GM19193 (cell line): ENCODE results near the gene SYT13.

Source experiments
- POLR2A ChIP-seq: IDR thresholded peaks from 4 replicates; pipeline ENCODE4 v1.6.1; 2011; ENCODE audit not compliant: insufficient read depth, insufficient read length; ENCODE audit errors: extremely low read depth

The SYT13 gene, protein sequence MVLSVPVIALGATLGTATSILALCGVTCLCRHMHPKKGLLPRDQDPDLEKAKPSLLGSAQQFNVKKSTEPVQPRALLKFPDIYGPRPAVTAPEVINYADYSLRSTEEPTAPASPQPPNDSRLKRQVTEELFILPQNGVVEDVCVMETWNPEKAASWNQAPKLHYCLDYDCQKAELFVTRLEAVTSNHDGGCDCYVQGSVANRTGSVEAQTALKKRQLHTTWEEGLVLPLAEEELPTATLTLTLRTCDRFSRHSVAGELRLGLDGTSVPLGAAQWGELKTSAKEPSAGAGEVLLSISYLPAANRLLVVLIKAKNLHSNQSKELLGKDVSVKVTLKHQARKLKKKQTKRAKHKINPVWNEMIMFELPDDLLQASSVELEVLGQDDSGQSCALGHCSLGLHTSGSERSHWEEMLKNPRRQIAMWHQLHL

GRCh38 chr11:45285930-45286632, at the start of gene SYT13:
SYT13 (minus strand) TSS chr11:45286341; CDS start chr11:45286207, 134 bp downstream.
- TF ChIP-seq POLR2A = no peak

DNA sequence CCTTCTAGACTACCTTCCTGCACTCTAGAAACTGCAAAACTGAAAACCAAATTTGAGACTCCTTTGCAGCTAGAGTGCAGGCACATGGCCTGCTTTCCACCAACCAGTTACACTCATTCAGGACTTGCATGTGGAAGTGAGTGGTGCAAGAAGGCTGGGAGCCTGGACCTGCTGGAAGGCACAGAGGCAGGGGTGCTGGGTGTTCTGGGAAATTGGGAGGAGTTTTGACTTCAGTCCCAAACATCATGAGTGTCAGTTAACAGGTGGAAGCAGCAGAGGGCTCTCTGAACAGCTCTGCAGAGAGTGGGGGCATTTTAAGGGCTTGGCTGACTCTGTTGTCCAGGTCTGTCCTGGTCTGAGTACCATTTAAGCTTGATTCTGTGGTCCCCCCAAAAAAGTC, 49.3 kb upstream of the SYT13 start:
- no peak for TF ChIP-seq POLR2A

- TF ChIP-seq POLR2A = no peak
Measured at GRCh38 chr11:45334836-45335235, 48.7 kb upstream of the SYT13 start.

DNA sequence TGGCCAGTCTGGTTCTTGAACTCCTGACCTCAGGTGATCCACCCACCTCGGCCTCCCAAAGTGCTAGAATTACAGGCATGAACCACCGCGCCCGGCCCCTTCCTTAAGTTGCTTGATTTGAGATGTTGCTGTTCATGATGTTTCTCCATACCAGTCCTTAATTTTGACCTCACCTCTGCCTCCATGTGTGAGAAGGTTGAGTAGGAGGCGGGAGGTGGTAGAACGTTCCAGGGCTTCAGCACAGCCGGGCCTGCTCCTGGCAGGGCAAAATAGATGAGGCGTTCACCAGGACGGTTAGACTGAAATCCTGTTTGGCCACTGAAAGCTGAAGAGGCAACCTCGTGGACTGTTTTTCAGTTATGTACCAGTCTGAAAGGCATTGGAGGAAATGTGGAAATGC, 48.3 kb upstream of the SYT13 start:
- no peak for TF ChIP-seq POLR2A

DNA sequence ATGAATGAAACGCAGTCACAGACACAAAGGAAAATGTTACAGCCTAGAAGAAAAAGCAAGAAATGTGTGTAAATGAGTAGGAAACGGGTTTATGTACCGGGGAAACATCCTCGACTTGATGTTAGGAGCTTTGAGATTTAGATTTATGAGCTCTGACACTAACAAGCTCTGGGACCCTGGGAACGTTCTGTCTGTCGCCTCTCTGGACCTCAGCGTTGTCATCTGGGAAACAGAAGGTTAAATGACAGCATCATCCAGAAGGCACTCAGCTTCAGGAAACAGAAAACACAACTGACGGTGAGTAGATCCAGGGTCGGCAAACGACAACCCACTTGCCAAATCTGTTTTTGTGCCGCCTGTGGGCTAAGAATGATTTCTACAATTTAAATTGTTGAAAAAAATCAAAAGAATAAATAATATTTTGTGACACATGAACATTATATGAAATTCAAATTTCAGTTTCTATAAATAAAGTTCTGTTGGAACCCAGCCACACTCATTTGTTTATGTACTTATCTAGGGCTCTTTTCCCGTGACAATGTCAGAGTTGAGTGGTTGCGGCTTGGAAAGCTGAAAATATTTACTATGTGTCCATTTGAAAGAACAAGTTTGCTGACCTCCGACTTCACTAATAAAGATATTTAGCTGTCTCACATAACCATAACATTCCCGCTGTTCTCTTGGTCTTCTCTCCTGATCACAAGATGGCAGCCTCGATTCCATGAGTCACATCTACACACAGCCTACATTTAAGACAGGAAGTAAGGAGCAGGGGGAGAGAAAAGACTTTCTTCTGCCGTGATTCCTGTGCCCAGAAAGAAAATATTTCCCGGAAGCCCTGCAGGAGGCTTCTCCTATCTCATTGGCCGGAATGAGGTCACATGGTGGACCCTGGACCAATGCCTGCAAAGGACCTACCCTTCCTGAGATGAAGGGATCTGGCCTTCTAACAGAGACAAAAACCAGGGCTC, 47.1 kb upstream of the SYT13 start:
- no peak for TF ChIP-seq POLR2A

DNA sequence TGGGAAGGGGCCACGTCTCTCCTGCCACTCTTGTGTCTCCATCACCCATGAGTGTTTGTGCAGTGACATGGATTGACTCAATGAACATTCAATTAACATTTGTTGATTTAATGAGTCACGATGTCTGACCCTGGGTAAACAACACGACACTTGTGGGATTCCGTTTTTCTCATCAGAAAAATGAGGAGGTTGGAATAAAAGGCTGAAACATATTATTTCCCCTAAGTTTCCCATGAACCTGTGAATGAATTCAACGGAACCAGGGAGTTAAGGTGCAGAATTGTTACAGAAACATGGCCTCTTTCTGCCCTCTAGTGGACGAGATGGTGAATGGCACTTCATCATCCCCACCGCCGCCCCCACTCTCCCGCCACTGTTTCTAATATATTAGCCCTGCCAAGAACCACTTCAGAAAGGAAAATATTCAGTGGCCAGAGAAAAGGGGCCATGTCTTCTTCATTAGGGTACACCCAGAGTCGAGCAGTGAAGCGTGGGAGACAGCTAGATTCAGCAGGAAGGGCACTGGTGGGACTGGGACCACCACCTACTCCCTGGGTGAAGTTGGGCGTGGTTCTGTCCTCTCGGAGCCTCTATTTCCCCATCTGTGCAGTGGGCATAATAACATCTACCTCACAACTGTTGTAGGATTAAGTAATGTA, 46.3 kb upstream of the SYT13 start:
- TF ChIP-seq POLR2A = no peak

GRCh38 chr11:45331839-45332238, 45.7 kb upstream of the SYT13 start:
- no peak for TF ChIP-seq POLR2A

- no peak for TF ChIP-seq POLR2A
Measured at GRCh38 chr11:45328726-45329125, 42.6 kb upstream of the SYT13 start.

DNA sequence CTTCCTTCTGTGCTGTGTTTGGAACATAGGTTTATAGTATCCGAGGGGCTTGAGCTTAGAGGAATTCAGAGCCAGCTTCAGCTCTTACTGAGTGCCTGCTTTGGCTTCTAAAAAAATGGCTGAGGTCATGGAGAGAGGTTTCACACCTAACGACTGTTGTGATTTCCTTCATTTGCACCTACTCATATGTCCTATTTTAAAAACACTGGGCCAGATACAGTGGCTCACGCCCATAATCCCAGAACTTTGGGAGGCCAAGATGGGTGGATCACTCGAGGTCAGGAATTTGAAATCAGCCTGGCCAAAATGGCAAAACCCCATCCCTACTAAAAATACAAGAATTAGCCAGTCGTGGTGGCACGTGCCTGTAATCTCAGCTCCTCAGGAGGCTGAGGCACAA, 38.3 kb upstream of the SYT13 start:
- no peak for TF ChIP-seq POLR2A

DNA sequence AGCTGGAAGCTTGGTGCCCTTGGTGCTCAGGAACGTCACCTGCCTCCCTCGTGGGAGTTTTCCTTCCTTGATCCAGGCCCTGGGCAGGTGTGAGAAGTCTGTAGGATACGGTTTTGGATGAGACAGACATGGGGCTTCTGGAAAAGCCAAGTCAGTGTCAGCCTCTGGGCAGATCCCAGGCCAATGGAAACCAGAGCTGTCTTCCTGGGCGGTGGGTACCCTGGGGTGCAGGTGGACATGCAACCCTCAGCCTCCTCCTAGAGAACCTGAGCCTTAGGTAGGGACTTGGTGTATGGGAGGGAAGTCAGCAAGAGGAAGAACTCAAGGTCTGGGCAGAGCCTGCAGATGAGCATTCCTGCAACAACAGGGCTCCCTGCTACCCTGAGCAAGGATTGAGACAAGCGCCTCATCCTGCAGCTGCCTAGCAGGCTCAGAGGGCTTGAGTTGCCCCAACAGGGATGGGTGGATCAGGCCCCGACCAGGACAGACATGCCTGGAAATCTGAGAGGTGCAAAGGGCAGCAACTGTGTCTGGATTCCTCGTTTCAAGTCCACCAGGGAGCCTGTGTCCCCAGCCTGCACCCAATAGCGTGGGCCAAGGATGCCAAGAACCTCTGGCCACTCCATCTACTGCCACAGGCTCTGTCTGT, 37.6 kb upstream of the SYT13 start:
- TF ChIP-seq POLR2A = no peak

DNA sequence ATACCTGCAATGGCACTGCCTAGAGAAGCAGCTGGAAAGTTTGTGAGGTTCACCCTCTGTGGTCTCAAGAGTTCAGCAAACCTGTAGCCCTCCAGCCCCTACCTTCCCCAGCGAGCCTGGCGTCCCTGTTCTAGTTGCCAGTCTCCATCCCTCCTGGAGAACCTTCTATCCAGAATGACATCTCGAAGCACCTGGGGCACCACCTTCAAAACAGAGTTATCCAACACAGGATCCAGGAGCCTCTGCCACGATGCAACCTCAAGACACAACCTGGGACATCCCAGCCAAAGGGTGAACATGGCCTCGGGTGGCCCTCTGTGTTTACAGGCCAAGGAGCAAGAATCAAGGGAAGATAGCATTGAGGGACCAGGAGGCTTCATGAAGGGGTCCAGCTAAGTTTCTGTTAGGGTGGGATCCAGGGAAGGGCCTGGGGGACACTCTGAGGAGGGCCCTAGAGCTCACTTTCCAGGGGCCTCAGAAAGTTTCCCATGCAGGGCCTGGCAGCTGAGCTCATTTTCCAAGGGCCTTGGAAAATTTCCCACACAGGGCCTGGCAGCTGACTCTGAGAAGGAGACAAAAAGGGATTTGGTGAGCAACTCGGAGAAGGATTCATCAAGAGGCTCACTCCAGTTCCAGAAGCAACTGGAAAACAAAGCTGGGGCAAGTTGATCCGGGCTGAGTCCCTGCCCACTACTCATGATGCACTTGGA, 36.9 kb upstream of the SYT13 start:
- TF ChIP-seq POLR2A = no peak

GRCh38 chr11:45322111-45322705, 36.1 kb upstream of the SYT13 start:
- no peak for TF ChIP-seq POLR2A

DNA sequence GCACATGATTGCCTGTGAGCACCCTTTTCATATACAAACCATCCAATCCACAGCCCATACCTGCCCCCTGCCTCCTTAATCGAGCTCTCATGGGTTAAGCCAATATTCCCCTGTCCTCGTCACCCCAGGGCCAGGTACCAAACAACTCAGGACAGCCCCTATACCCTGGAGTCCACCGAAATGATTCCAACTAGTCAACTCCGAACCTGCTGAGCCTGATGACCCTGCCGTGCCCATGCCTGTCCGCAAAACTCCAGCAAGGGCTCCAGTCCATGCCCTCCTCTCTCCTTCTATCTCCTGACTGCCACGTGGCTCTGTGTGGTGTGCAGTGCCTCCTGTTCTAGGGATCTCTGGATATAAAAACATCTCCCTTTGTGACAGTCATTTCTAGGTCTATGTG, 35.5 kb upstream of the SYT13 start:
- TF ChIP-seq POLR2A = no peak
